Endodermal cell (in vitro differentiated cells): ENCODE results near the gene NTRK1. TPM values are rescaled to one million over a fixed set of nuclear protein-coding genes. Genes with fewer than 3 reads are reported as not detected.

Source experiments
- DNase-seq: peaks from one replicate; pipeline ENCODE4 v3.0.0-alpha.2; 2017
- H3K27ac ChIP-seq: 2 replicates; pipeline ENCODE4 v1.5.1; 2013; ENCODE audit warnings: mild to moderate bottlenecking, low read depth, low read length, moderate library complexity
- H3K27me3 ChIP-seq: 2 replicates; pipeline ENCODE4 v1.6.1; 2013; ENCODE audit warnings: mild to moderate bottlenecking, low read length, moderate library complexity; ENCODE audit not compliant: insufficient read depth, control insufficient read depth, poor library complexity, severe bottlenecking
- H3K36me3 ChIP-seq: 2 replicates; pipeline ENCODE4 v1.7.0; 2013; ENCODE audit warnings: mild to moderate bottlenecking, low read length, moderate library complexity; ENCODE audit not compliant: control insufficient read depth, insufficient read depth
- H3K4me1 ChIP-seq: one replicate; pipeline ENCODE4 v1.7.0; 2013; ENCODE audit warnings: low read length; ENCODE audit not compliant: control insufficient read depth, insufficient read depth
- H3K4me3 ChIP-seq: 2 replicates; pipeline ENCODE4 v1.5.1; 2013; ENCODE audit warnings: mild to moderate bottlenecking, low read length, moderate library complexity
- H3K9ac ChIP-seq: 2 replicates; pipeline ENCODE4 v1.6.1; 2013; ENCODE audit warnings: mild to moderate bottlenecking, low read length, moderate library complexity; ENCODE audit not compliant: poor library complexity, severe bottlenecking; ENCODE audit errors: extremely low read depth
- H3K9me3 ChIP-seq: 2 replicates; pipeline ENCODE4 v1.6.1; 2013; ENCODE audit warnings: mild to moderate bottlenecking, low read length, moderate library complexity; ENCODE audit not compliant: control insufficient read depth
- H3K27ac Mint-ChIP-seq: 2 replicates; pipeline ENCODE4 v1.8.0; 2020; ENCODE audit warnings: mixed read lengths
- H3K27me3 Mint-ChIP-seq: 2 replicates; pipeline ENCODE4 v1.8.0; 2021; ENCODE audit warnings: mild to moderate bottlenecking, mixed read lengths; ENCODE audit not compliant: insufficient read depth
- H3K36me3 Mint-ChIP-seq: 2 replicates; pipeline ENCODE4 v1.8.0; 2020; ENCODE audit warnings: low read depth, mixed read lengths
- H3K4me1 Mint-ChIP-seq: 2 replicates; pipeline ENCODE4 v1.8.0; 2020; ENCODE audit warnings: mixed read lengths
- H3K4me3 Mint-ChIP-seq: 2 replicates; pipeline ENCODE4 v1.8.0; 2020; ENCODE audit warnings: mild to moderate bottlenecking, moderate library complexity, mixed read lengths
- H3K9me3 Mint-ChIP-seq: 2 replicates; pipeline ENCODE4 v1.8.0; 2020; ENCODE audit warnings: mild to moderate bottlenecking, mixed read lengths
- CTCF ChIP-seq: fragments of 200-600 bp; sonication (generic); conservative IDR thresholded peaks from 2 replicates; pipeline ENCODE4 v1.5.0; 2021; ENCODE audit warnings: antibody characterized with exemption, mild to moderate bottlenecking
- WGBS, 2 experiments: methylation state at CpG; one replicate each; pipeline versions ENCODE4 v1.1.5 to v1.1.7; 2013; ENCODE audit warnings: missing lambda C conversion rate in 2 of 2, mixed read lengths in 1 of 2; ENCODE audit not compliant: insufficient coverage in 1 of 2, insufficient read length in 1 of 2; 5-methylcytosine and 5-hydroxymethylcytosine counted together
- total RNA-seq, 2 donors: library from RNA; stranded (reverse); fragmentation: NEBNext Ultra II Directional in 1 of 2; extraction: Animal tissue kit (Norgen Biotek cat#: 25700) in 1 of 2; gene quantifications; 2 replicates in 1 of 2; 3 replicates in 1 of 2; pipeline ENCODE4 v1.2.1, GENCODE V29; 2021

NTRK1 gene
- total RNA-seq, 2 donors from 2014 or later, result 0.44 to 0.82 TPM

- H3K27me3 Mint-ChIP-seq, result peaks cover 94% of the 10 kb centered on the region
- H3K4me1 Mint-ChIP-seq, result peaks cover 27% of the 10 kb centered on the region
- no peak overlapping the region for H3K9ac ChIP-seq
- TF ChIP-seq CTCF, result peak; percentile 11
- H3K9me3 ChIP-seq, result no peaks in the 10 kb centered on the region
- no peaks in the 10 kb centered on the region for H3K36me3 ChIP-seq
- no peak overlapping the region for H3K27ac ChIP-seq
- H3K27ac Mint-ChIP-seq, result no peak overlapping the region
- no peaks in the 10 kb centered on the region for H3K9me3 Mint-ChIP-seq
- 15 to 48% methylated on average over 5 of the region's 5 CpGs for WGBS, 2 experiments
- peak overlapping the region; percentile 37 for H3K4me3 Mint-ChIP-seq
- H3K36me3 Mint-ChIP-seq, result no peaks in the 10 kb centered on the region
- peak overlapping the region; percentile 77 for H3K4me3 ChIP-seq
- DNase-seq, result no peak
- peaks cover 19% of the 10 kb centered on the region for H3K4me1 ChIP-seq
- H3K27me3 ChIP-seq, result peaks cover 82% of the 10 kb centered on the region
Measured at GRCh38 chr1:156858555-156858956, 2.1 kb upstream of the NTRK1 start.

GRCh38 chr1:156858959-156859522 lies 1.6 kb upstream of the NTRK1 start, which contains the start of gene INSRR:
INSRR (minus strand) TSS chr1:156859117; CDS start chr1:156858621, 496 bp downstream.
- no peaks in the 10 kb centered on the region for H3K9me3 Mint-ChIP-seq
- 2% methylated on average over 23 to 39 of the region's 39 CpGs for WGBS, 2 experiments
- Histone ChIP-seq H3K27ac (no peak within 1 kb of the TSS), H3K9me3 (no peaks in the 10 kb centered on the region), H3K9ac (no peak within 1 kb of the TSS), H3K4me3 (peak within 1 kb of the TSS; percentile 77), H3K36me3 (no peaks in the 10 kb centered on the region), H3K27me3 (peaks cover 82% of the 10 kb centered on the region), H3K4me1 (peaks cover 19% of the 10 kb centered on the region)
- H3K27ac Mint-ChIP-seq, result no peak within 1 kb of the TSS
- peak; percentile 78 for DNase-seq
- peaks cover 31% of the 10 kb centered on the region for H3K4me1 Mint-ChIP-seq
- peak; percentile 0 for TF ChIP-seq CTCF
- H3K27me3 Mint-ChIP-seq, result peaks cover 94% of the 10 kb centered on the region
- no peaks in the 10 kb centered on the region for H3K36me3 Mint-ChIP-seq
- H3K4me3 Mint-ChIP-seq, result peak within 1 kb of the TSS; percentile 37

- H3K9ac ChIP-seq, result no peak overlapping the region
- WGBS, 2 experiments, result 1 to 4% methylated on average over 13 to 33 of the region's 33 CpGs
Measured at GRCh38 chr1:156859523-156860112, 1.0 kb upstream of the NTRK1 start.

More at GRCh38 chr1:156859523-156860112, 1.0 kb upstream of the NTRK1 start:
- Histone ChIP-seq H3K4me3 (peak overlapping the region; percentile 77), H3K4me1 (peaks cover 19% of the 10 kb centered on the region), H3K27ac (no peak overlapping the region), H3K27me3 (peaks cover 82% of the 10 kb centered on the region), H3K9me3 (no peaks in the 10 kb centered on the region), H3K36me3 (no peaks in the 10 kb centered on the region)
- Mint-ChIP-seq H3K4me3 (peak overlapping the region; percentile 37), H3K27ac (no peak overlapping the region), H3K4me1 (peaks cover 32% of the 10 kb centered on the region), H3K9me3 (no peaks in the 10 kb centered on the region), H3K36me3 (no peaks in the 10 kb centered on the region), H3K27me3 (peaks cover 94% of the 10 kb centered on the region)
- DNase-seq, result peak; percentile 81
- no peak for TF ChIP-seq CTCF
